Measurements from ENCODE around the gene PLCB1. TPM values are rescaled to one million over a fixed set of nuclear protein-coding genes. Genes with fewer than 3 reads are reported as not detected.

Gene PLCB1
- polyA plus RNA-seq, 1 donor (not counting 4 experiments of a cell fraction or from before 2014, with no cell fraction given), result 0.37 TPM

- Histone ChIP-seq H4K20me1 (ENCODE audit: control insufficient read depth, extremely low read depth, insufficient read depth, low read length) (no peaks in the 10 kb centered on the region), H3K9me3 (ENCODE audit: control insufficient read depth, low read depth, low read length) (no peaks in the 10 kb centered on the region), H3K9me1 (ENCODE audit: control insufficient read depth, extremely low read depth, insufficient read depth, low read length) (no peaks in the 10 kb centered on the region), H3K79me2 (ENCODE audit: control insufficient read depth, insufficient read depth, low read length) (no peaks in the 10 kb centered on the region), H3K27me3 (ENCODE audit: control insufficient read depth, extremely low read depth, insufficient read depth, low read length) (no peaks in the 10 kb centered on the region), H3K4me2 (ENCODE audit: control insufficient read depth, extremely low read depth, insufficient read depth, low read depth, low read length) (no peak overlapping the region), H3K27ac (ENCODE audit: control insufficient read depth, insufficient read depth, low read length) (no peak overlapping the region), H2AFZ (ENCODE audit: control insufficient read depth, low read length) (no peak overlapping the region), H3K4me3 (ENCODE audit: control insufficient read depth in 2 of 3, extremely low read depth in 1 of 3, insufficient read depth in 2 of 3, low read depth in 1 of 3, low read length in 3 of 3) (no peak overlapping the region), H3K4me1 (ENCODE audit: control insufficient read depth, extremely low read depth, insufficient read depth, low read length) (no peaks in the 10 kb centered on the region), H3K9ac (ENCODE audit: control insufficient read depth, extremely low read depth, insufficient read depth, low read length) (no peak overlapping the region), H3K36me3 (ENCODE audit: control insufficient read depth in 2 of 2, extremely low read depth in 1 of 2, insufficient read depth in 2 of 2, low read length in 2 of 2) (no peaks in the 10 kb centered on the region)
- FAIRE-seq (no peak), DNase-seq (ENCODE audit: low read depth, low spot score) (no peak)
- dilution Hi-C loops (cut with MboI; ENCODE audit: extremely low pct_ligation_motif_present, low sequenced_read_pairs), result no loop called here
- TF ChIP-seq CTCF (optimal IDR thresholded peaks at IDR 0.05 in 1 of 3, IDR thresholded peaks at IDR 0.05 in 1 of 3, conservative IDR thresholded peaks at IDR 0.05 in 1 of 3; ENCODE audit: extremely low read depth in 1 of 3, insufficient read depth in 2 of 3, low read length in 3 of 3) (no peak), EZH2 (IDR thresholded peaks at IDR 0.05; ENCODE audit: low read length) (no peak)
These were observed 608.2 kb downstream of the PLCB1 start for GRCh38 chr20:8740265-8740664.

- FAIRE-seq, result no peak
- dilution Hi-C loops (cut with MboI; ENCODE audit: extremely low pct_ligation_motif_present, low sequenced_read_pairs), result no loop called here
- no peak for DNase-seq (ENCODE audit: low read depth, low spot score)
These were observed 612.3 kb downstream of the PLCB1 start for GRCh38 chr20:8744228-8744844.

More at GRCh38 chr20:8744228-8744844, 612.3 kb downstream of the PLCB1 start:
- Histone ChIP-seq H3K4me2 (ENCODE audit: control insufficient read depth, extremely low read depth, insufficient read depth, low read depth, low read length) (no peak overlapping the region), H3K4me1 (ENCODE audit: control insufficient read depth, extremely low read depth, insufficient read depth, low read length) (no peaks in the 10 kb centered on the region), H3K9ac (ENCODE audit: control insufficient read depth, extremely low read depth, insufficient read depth, low read length) (no peak overlapping the region), H3K27me3 (ENCODE audit: control insufficient read depth, extremely low read depth, insufficient read depth, low read length) (no peaks in the 10 kb centered on the region), H2AFZ (ENCODE audit: control insufficient read depth, low read length) (no peak overlapping the region), H4K20me1 (ENCODE audit: control insufficient read depth, extremely low read depth, insufficient read depth, low read length) (no peaks in the 10 kb centered on the region), H3K27ac (ENCODE audit: control insufficient read depth, insufficient read depth, low read length) (no peak overlapping the region), H3K79me2 (ENCODE audit: control insufficient read depth, insufficient read depth, low read length) (no peaks in the 10 kb centered on the region), H3K9me3 (ENCODE audit: control insufficient read depth, low read depth, low read length) (no peaks in the 10 kb centered on the region), H3K4me3 (ENCODE audit: control insufficient read depth in 2 of 3, extremely low read depth in 1 of 3, insufficient read depth in 2 of 3, low read depth in 1 of 3, low read length in 3 of 3) (no peak overlapping the region), H3K9me1 (ENCODE audit: control insufficient read depth, extremely low read depth, insufficient read depth, low read length) (no peaks in the 10 kb centered on the region), H3K36me3 (ENCODE audit: control insufficient read depth in 2 of 2, extremely low read depth in 1 of 2, insufficient read depth in 2 of 2, low read length in 2 of 2) (no peaks in the 10 kb centered on the region)
- TF ChIP-seq EZH2 (IDR thresholded peaks at IDR 0.05; ENCODE audit: low read length) (no peak), CTCF (optimal IDR thresholded peaks at IDR 0.05 in 1 of 3, IDR thresholded peaks at IDR 0.05 in 1 of 3, conservative IDR thresholded peaks at IDR 0.05 in 1 of 3; ENCODE audit: extremely low read depth in 1 of 3, insufficient read depth in 2 of 3, low read length in 3 of 3) (no peak)

Measured in keratinocyte (primary cell).